Measurements from ENCODE around the gene APOBEC4.
A peak's percentile ranks its signal among the peaks of the same experiment; 100 is the strongest.

APOBEC4 gene

GRCh38 chr1:183674886-183675285 is 21.8 kb upstream of the APOBEC4 start:
- no peak for DNase-seq (ENCODE audit: low read depth)

GRCh38 chr1:183674339-183674738 is 21.2 kb upstream of the APOBEC4 start:
- DNase-seq (ENCODE audit: low read depth): no peak

- DNase-seq (ENCODE audit: low read depth): no peak
These were observed 20.6 kb upstream of the APOBEC4 start for GRCh38 chr1:183673605-183674323.

GRCh38 chr1:183670169-183670568 is 17.1 kb upstream of the APOBEC4 start:
- DNase-seq (ENCODE audit: low read depth): no peak

- no peak for DNase-seq (ENCODE audit: low read depth)
These were observed 3.2 kb upstream of the APOBEC4 start for GRCh38 chr1:183656355-183656754.

DNA sequence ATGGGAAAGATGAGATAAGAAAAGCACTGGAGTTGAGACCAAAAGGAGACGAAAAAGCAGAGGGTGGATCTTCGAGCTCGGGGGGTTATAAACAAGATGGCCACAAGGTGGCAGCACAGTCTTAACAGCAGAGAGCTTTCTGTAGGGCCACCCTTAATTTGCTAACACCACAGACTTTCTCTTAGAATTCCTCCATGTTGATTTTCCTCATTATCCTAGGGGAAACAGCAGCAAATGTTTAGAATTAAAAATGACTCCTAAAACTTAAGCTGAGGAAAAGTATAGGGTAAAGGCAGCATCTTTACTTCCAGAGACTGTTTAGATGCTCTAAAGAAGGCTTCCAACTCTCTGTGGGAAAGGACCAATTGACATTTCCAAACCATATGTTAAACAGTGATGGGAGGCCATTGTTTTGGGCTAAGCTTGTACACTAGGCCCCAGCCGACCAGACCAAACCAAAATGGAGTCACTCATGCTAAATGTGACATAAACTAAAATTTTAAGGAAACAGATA is 2.5 kb upstream of the APOBEC4 start:
- peak; percentile 56 for DNase-seq (ENCODE audit: low read depth)

- DNase-seq (ENCODE audit: low read depth): no peak
These were observed 1.6 kb upstream of the APOBEC4 start for GRCh38 chr1:183654706-183655105.

- no peak for DNase-seq (ENCODE audit: low read depth)
These were observed 848 bp upstream of the APOBEC4 start for GRCh38 chr1:183653876-183654451.

- DNase-seq (ENCODE audit: low read depth): no peak
These were observed 312 bp upstream of the APOBEC4 start for GRCh38 chr1:183653462-183653794.

GRCh38 chr1:183652107-183652506 is 1.0 kb downstream of the APOBEC4 start:
- DNase-seq (ENCODE audit: low read depth): no peak

DNA sequence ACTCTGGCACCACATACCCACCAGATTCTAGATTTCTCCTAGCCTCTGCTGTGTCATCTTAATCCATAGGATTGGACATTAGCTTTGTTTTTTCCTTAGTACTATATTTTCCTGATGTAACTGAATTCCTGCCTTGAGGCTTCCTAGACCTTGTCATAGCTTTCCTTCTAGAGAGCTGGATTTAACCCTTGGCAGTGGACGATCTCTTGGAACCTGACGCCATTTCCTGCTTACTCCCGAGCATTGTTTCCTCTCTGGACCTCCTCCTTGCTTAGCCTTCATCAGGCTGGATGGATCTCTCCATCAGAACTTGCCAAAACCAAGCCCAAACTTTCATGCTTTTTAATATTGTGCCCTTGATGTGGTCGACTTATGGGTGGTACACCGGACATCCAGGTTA is 1.5 kb downstream of the APOBEC4 start:
- no peak for DNase-seq (ENCODE audit: low read depth)

GRCh38 chr1:183648042-183648441 is 5.1 kb downstream of the APOBEC4 start:
- no peak for DNase-seq (ENCODE audit: low read depth)

- DNase-seq (ENCODE audit: low read depth): no peak
These were observed 6.3 kb downstream of the APOBEC4 start for GRCh38 chr1:183646776-183647175.

DNA sequence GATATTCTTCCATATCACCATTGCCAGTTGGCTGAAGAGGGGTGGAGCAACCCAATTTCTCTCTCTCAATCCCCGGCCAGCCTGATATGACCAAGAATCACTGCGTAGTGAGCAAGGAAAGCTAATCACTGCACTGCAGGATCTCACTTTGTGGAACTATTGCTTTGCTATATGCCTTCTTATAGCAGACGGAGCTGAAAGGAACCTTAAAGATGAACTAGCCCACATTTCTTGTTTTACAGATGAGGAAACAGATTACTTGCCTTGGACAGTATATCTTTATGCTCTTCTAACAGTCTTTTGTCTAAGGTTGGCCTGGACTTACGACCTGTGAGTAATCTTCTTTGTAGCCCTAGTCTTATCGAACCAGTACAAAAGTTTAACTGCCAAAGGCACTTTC is 7.6 kb downstream of the APOBEC4 start:
- DNase-seq (ENCODE audit: low read depth): no peak

DNA sequence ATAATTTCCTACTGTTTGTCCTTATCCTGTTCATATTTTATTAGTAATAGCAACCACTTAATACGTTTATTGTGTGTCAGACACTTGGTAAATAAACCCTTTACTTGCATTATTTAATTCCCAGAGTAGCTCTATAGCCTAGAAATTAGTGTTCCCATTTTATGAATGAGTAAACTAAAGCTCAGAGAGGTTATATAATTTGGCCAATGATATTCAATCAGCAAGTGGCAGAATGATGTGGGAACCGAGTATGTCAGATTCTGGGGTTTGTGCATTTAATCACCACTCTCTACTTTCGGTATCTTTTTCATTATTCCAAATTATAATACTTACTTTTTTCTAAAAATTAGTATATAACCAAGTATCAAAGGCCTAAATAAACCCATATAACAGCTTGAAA is 10.9 kb downstream of the APOBEC4 start:
- DNase-seq (ENCODE audit: low read depth): no peak

- no peak for DNase-seq (ENCODE audit: low read depth)
These were observed 12.9 kb downstream of the APOBEC4 start for GRCh38 chr1:183640193-183640592.

DNA sequence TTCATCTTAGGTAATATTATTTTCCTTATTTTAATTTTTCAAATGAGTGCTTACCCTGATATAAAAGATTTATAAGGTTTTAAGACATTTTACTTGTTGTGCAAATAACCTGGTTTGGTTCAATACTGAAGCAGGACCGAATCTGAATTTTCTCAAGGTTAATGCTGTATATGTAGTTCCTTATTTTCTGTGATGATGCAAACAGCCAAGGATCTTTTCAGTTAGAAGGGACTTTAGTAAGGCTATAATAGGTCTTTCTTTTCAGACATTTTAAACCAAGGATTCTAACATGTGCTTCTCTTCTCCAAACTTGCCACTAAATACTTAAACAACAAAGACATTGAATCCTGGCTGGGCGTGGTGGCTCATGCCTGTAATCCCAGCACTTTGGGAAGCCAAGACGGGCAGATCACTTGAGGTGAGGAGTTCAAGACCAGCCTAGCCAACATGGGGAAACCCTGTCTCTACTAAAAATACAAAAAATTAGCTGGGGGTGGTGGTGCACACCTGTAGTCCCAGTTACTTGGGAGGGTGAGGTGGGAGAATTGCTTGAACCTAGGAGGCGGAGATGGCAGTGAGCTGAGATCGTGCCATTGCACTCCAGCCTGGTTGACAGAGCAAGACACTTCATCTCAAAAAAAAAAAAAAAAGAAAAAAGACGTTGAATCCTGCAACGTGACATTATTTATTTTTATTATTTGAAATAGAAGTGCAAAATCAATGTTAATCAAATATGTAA is 14.3 kb downstream of the APOBEC4 start:
- DNase-seq (ENCODE audit: low read depth): no peak

- DNase-seq (ENCODE audit: low read depth): no peak
These were observed 16.3 kb downstream of the APOBEC4 start for GRCh38 chr1:183636783-183637182.

DNA sequence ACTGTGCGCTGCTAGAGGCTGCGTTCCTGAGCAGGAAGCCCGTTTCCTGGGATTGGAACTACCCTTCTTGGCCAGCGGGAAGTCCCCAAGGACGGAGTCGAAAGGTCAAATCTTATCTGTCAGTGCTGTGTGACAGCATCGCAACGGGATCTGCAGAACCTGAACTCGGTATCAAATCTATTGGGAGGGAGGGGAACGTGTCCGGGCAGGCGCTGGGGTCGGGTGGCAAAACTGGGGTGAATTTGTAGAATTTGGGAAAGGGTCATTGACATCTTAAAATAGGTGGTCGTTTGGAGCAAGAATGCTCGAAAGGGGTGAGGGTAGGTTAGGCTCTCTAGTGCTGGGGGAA is 16.8 kb downstream of the APOBEC4 start:
- no peak for DNase-seq (ENCODE audit: low read depth)

- peak; percentile 93 for DNase-seq (ENCODE audit: low read depth)
These were observed 17.3 kb downstream of the APOBEC4 start, which contains the start of gene ARPC5 for GRCh38 chr1:183635606-183636333. ARPC5 (minus strand) TSS chr1:183635783; CDS start chr1:183635659, 124 bp downstream.

DNA sequence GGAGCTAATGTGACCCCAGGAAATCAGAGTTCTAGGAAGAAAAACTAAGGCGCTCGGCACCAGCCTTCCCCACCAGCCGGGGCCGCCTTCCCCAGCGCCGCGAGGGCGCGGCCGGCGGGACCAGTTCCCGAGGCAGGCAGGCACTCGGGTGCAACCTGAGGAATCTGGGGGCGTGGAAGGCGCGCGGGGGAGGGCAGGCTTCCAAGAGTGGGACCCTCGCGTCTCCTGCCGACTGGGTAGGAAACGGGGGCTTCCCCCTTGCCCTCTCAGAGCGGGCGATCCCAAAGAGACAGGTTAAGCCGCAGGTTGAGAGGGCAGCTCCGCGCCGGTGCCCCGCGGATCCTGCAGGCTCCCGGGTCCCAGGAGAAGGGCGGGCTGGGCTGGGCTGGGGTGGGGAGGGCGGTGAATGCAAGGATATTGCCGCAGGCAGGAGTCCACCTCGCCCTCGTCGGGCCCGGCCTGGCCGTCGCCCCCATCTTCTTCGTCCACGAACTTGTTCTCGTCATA is 18.0 kb downstream of the APOBEC4 start:
- DNase-seq (ENCODE audit: low read depth): no peak

GRCh38 chr1:183634429-183635065 is 18.6 kb downstream of the APOBEC4 start:
- no peak for DNase-seq (ENCODE audit: low read depth)

Measured in activated gamma-delta T cell treated with anti-CD3 and anti-CD28 coated beads, Interleukin-2, amount 50 U/mL, for 16 hours (primary cell).